M059J (cell line): ENCODE data around the gene BTBD10. TPM values are rescaled to one million over a fixed set of nuclear protein-coding genes. Genes with fewer than 3 reads are reported as not detected.
"Not testable (repeated sequence)": the region's sequence is repeated elsewhere in the genome, so short reads cannot be mapped to it uniquely, and the experiment has no call there.

Experiments
- DNase-seq: peaks from one replicate; pipeline ENCODE4 v3.0.0-alpha.2; 2012; ENCODE audit warnings: low read depth
- total RNA-seq: library from RNA; depleted of rRNA; stranded (reverse); fragments of >200 nt; shearing (Covaris generic); gene quantifications from 2 replicates; pipeline ENCODE4 v1.2.3, GENCODE V29; 2014

Gene BTBD10
- total RNA-seq, 1 experiment from 2014 or later, result 65.4 TPM

DNA sequence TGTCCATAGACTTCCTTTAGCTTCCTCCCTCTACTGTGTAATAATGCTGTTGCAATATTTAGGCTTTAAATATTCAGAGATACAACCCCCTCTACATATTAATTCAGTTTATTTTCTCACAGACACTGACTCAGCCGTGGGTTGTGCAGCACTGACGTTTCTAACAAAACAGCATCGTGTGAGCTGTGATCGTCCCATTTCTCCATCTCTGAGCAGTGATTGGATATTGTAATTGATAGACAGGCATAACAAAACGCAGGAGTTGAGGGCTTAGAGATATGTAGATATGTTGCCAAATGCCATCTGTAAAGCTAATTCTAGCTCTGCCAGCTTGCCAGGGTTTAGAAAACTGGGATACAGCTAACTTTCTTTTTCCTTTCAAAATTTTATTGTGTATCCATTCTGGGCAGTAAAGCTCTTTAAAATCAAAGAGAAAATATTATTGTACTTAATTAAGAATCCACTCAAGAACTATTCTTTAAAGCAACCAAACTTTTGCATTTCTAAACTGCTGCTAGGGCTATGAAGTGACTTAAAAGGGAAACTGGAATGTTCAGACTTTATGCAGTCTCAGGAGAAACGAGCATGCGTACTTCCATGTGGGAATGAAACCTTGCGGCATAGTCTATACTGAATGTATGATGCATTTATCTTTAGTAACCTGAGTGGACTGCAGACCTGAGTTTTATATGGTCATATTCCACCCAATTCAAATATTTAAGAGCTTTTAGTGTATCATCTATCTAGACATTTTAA is 22.7 kb downstream of the BTBD10 start:
- DNase-seq, result peak; percentile 94

GRCh38 chr11:13438291-13438690 is 24.7 kb downstream of the BTBD10 start:
- DNase-seq, result no peak

DNA sequence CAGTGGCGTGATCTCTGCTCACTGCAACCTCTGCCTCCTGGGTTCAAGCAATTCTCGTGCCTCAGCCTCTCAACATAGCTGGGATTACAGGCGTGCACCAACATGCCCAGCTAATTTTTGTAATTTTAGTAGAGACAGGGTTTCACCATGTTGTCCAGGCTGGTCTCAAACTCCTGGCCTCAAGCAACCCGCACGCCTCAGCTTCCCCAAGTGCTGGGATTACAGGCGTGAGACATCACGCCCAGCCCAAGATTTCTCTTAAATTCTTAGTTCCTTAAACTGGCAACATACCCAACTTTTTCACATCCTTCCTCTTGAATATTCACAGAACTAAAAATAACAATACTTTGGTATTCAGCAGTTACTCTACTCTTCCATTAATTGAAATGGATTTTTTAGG is 26.2 kb downstream of the BTBD10 start:
- DNase-seq, result not testable (repeated sequence)

GRCh38 chr11:13434247-13435205 is 28.5 kb downstream of the BTBD10 start:
- no peak for DNase-seq

- DNase-seq, result no peak
Observed at GRCh38 chr11:13433437-13433836, 29.6 kb downstream of the BTBD10 start.

GRCh38 chr11:13429836-13430235 is 33.2 kb downstream of the BTBD10 start:
- DNase-seq, result peak; percentile 49

DNA sequence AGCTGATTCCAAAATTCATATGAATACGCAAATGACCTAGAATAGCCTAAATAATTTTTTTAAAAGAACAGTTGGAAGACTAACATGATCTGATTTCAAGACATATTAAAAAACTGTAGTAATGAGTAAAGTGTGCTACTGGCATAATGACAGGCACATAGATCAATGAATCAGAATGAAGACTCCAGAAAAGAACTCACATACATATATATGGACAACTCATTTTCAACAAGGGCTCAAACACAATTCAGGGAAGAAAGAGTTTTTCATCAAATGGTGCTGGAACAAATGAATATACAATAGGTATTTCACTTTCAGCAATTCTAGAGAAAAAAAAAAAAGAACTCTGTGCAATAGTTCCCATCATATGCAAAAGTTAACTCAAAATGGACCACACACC is 33.7 kb downstream of the BTBD10 start:
- no peak for DNase-seq

GRCh38 chr11:13427440-13427839 is 35.6 kb downstream of the BTBD10 start:
- no peak for DNase-seq

DNA sequence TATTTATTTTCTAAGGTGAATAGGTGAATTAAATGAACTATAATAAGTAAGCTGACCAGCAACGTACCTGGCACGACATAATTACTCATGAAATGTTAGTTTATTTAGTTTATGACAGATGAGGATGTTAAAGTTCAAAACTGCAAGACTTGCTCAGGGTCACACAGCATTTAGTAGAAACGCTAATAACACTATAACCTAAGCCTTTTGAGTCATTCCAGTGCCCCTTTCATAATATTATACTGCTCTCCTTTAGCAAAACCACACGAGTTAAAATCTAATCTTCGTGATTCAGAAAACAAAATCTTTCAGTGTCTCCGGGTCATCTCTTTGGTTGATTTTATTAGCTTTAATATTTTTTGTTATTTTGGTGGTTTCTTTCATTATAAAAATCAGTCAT is 39.6 kb downstream of the BTBD10 start:
- DNase-seq, result no peak

- no peak for DNase-seq
Observed at GRCh38 chr11:13421561-13421960, 41.5 kb downstream of the BTBD10 start.

- DNase-seq, result peak; percentile 25
Observed at GRCh38 chr11:13415201-13415600, 47.8 kb downstream of the BTBD10 start.

- no peak for DNase-seq
Observed at GRCh38 chr11:13405220-13405619, 57.8 kb downstream of the BTBD10 start.

GRCh38 chr11:13398335-13398734 is 64.7 kb downstream of the BTBD10 start:
- DNase-seq, result not testable (repeated sequence)

- no peak for DNase-seq
Observed at GRCh38 chr11:13391217-13391616, 71.8 kb downstream of the BTBD10 start.

GRCh38 chr11:13388741-13389140 is 74.3 kb downstream of the BTBD10 start:
- no peak for DNase-seq

DNA sequence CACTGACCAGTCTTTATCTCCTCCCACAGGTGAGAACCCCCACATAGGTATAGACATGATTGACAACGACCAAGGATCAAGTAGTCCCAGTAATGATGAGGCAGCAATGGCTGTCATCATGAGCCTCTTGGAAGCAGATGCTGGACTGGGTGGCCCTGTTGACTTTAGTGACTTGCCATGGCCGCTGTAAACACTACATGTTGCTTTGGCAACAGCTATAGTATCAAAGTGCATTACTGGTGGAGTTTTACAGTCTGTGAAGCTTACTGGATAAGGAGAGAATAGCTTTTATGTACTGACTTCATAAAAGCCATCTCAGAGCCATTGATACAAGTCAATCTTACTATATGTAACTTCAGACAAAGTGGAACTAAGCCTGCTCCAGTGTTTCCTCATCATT is 76.5 kb downstream of the BTBD10 start:
- DNase-seq, result no peak

DNA sequence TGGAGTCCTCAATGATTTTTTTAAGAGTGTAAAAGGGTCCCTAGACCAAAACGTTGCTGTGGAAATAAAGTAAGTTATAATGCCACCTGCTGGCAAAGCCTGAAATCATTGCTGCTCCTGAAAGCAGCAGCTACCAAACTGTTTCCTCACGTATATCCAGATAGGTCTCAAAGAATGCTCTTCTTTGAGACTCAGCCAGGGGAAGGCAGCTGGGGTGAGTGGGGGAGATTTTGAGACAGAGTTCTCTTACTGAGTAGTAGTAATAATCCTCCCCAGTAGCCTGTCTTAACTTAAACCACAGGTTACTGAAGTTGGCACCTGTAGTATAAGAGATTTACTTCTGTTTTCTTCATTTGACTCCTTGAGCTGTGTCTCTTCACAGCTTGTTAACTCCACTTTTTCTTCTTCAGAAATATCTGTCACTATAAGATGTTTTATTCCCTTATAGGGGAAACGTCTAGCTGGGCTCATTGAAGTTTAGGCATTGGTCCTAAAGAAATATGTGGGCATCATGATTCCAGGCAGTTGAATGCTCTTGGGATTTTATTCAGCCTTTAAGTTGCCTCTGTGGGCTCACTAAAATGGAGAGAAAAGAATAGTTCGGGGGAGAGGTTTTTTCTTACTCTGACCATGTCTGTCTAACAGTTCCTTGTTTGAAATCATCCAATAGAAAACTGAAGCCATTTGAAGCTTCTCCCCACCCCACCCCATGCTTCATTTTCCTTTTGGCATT is 77.9 kb downstream of the BTBD10 start:
- peak; percentile 47 for DNase-seq

DNA sequence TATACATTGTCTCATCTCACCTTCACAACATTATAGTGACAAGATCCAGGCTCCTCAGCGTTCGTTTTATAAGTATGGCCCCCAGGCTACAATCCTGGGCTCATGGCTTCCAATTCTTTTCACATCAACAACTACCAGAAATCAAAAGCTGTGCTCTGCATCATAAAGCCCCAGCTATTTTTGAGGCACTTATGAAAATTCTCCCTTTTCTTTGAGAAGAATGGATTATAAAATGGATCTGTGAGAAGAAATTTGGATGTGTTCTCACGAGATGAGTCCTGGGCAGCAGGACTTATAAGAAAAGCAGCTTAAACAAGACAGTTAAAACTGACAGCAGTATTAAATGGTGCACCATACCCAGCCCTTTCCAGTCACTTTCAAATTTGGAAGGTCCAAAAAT is 80.3 kb downstream of the BTBD10 start:
- DNase-seq, result no peak

- DNase-seq, result no peak
Observed at GRCh38 chr11:13380731-13381130, 82.3 kb downstream of the BTBD10 start.

DNA sequence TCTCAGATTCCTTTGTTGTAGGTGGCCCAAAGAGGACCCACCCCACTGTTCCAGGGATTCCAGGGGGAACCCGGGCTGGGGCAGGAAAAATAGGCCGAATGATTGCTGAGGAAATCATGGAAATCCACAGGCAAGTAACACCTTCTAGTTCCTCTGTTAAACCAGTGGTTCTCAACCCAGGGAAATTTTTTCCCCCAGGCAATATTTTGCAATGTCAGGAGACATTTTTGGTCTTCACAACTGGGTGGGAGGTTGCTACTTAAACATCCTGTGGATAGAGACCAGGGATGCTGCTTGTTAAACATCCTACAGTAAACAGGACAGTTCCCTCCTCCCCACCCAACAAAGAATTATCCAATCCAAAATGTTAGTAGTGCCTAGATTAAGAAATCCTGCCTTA is 84.7 kb downstream of the BTBD10 start:
- DNase-seq, result no peak

- no peak for DNase-seq
Observed at GRCh38 chr11:13376838-13377237, 86.2 kb downstream of the BTBD10 start.

DNA sequence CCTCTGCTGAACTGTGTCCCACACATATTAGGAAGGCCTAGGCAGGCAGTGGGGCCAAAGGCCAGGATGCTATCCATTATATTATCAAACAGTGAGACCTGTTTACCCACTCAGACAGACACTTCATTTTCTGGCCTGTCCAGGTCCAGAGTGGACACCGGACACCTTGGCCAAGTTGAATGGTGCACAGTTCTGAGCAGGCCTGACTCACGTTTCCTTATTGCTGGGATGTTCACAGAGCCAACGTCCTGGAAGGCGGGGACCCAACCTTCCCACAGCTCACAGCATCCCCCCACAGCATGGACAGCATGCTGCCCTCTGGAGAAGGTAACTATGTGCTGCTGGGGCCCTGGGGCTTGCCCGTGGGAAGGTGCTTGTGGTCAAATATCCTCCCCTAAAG is 86.6 kb downstream of the BTBD10 start:
- no peak for DNase-seq
